Stomach (tissue), 4 donors: Measurements from ENCODE around the gene SPN.
"Not testable (repeated sequence)": the region's sequence is repeated elsewhere in the genome, so short reads cannot be mapped to it uniquely, and the experiment has no call there.

Source experiments
- CTCF ChIP-seq, 7 experiments: fragments of 450-650 bp in 4 of 7; fragments of 200-600 bp in 3 of 7; sonication (generic) in 3 of 7; IDR thresholded peaks; one replicate each; pipeline ENCODE4 v1.5.1; 2016 to 2019; ENCODE audit warnings: antibody characterized with exemption in 7 of 7, control low read depth in 2 of 7, mild to moderate bottlenecking in 1 of 7
- POLR2A ChIP-seq, 4 donors: fragments of 450-650 bp; IDR thresholded peaks; one replicate each; pipeline ENCODE4 v1.6.1; 2016; ENCODE audit warnings: antibody characterized with exemption in 4 of 4, control low read depth in 2 of 4, mild to moderate bottlenecking in 1 of 4, moderate library complexity in 1 of 4

GRCh38 chr16:29628707-29629106 is 34.3 kb upstream of the SPN start:
- TF ChIP-seq POLR2A, CTCF (IDR thresholded peaks at IDR 0.05): not testable (repeated sequence)
